GM19468 (cell line): ENCODE data around the gene PXDN.

Experiments used
- ATAC-seq: cut with Tn5 transposase; IDR thresholded peaks from one replicate; pipeline ENCODE4 v1.9.1; 2021; ENCODE audit warnings: mild to moderate bottlenecking, moderate library complexity, moderate number of reproducible peaks; ENCODE audit not compliant: unreplicated experiment; ENCODE audit errors: extremely low read depth

Gene PXDN

DNA sequence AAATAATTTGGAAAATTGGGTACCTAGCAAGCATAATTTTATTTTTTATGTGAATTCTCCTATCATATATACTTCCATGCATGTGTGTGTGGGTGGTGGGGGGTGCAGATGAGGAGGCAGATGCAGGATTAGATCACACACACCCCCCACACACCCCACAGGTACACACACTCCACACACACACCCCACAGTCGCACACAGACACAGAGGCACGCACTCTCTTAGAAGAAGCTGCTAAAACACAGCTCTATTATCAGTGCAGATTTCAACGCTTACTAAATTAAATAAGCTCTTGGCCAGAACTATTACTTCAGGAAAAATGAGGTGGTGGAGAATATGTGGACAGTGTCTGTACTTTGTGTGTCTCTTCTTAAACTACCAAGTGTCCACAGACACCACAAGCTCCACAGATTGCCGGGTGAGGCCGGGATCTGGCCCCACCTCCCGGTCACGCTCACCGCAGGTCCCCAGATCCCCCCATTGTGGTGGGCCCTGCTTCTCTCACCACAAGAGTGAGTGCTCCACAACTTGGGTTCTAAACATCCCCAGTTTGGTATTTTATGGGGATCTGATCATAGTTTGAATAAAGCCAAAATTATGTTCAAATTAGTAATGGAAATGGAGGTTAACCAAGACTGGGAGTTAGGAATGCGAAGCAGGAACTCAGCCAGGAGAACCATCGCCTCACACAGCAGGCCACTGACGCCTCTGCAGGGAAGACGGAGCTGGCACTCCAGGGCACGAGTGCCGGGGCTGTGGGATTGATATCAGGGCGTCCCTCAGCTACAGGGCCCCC lies 102.1 kb downstream of the PXDN start:
- ATAC-seq = no peak

GRCh38 chr2:1641523-1641922 lies 102.8 kb downstream of the PXDN start:
- no peak for ATAC-seq

DNA sequence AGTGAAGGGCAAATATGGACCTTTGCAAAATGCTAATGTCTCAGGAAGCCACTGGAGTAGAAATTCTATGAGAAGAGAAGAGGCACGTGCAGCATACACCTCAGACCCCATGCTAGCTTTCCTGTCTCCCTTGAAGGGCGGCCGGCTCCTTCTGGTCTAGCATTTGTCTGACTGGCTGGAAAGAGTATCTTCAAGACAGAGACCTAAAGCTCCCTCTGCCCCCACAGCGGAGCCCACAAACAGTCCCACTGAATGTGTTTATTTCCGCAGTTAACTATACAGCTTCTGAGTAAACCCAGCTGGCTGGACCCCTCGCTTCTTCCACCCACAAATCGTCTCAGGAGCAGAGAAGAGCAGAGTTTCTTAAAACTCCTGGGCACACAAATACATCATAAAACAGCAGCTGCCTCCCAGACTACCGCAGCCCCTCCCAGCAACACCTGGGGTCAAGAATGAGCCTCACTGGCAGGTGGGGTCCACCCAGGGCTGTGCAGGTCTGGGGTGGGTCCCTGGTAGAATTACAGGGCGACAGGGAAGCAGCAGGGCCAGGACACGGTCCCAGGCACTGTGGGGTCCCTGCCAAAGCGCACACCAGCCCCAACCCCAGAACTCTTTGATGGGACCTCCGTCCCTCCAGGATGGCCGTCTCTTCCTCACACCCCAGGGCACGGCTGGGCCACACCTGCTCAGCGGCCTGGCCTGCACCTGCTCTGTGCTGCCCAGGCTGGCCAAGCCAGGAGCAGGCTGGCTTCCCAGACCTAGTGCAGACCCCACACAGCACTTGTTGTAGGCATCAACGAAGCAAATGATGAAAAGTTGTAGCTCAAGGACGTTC lies 103.8 kb downstream of the PXDN start:
- no peak for ATAC-seq

DNA sequence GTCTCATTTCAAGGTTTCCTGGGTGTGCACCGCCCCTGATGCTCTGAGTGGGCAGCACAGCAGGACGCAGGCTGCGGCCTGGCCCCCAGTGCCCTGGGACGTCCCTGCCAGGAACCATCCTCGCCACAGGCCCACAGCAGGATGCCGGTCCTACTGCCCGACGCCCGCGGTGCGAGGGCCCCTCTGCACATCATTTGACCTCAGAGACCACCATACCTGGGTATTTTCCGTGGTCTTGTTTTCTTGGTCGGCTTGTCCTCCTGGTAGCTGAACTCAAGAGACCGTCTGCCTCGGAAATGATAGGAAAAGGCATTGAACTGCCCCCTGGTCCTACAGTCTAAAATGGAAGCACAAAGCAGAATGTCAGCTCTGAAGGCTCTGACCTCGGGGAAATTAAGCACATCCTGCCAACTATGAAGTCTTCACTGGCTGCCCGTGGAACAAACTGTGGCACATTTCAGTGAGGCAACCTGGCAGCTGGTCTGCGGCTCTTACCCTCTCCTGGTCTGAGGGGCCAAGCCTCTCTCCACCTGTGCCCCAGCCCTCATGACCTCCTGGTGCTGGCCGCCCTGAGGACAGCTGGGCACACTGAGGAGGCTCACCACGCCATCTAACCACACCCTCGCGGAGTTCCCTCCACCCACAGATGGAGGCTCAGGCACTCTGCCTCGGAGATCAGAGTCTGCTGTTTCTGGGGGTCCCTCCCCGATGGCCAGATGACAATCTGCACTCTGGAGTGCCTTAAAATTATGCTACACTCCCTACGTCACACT lies 105.0 kb downstream of the PXDN start:
- no peak for ATAC-seq

DNA sequence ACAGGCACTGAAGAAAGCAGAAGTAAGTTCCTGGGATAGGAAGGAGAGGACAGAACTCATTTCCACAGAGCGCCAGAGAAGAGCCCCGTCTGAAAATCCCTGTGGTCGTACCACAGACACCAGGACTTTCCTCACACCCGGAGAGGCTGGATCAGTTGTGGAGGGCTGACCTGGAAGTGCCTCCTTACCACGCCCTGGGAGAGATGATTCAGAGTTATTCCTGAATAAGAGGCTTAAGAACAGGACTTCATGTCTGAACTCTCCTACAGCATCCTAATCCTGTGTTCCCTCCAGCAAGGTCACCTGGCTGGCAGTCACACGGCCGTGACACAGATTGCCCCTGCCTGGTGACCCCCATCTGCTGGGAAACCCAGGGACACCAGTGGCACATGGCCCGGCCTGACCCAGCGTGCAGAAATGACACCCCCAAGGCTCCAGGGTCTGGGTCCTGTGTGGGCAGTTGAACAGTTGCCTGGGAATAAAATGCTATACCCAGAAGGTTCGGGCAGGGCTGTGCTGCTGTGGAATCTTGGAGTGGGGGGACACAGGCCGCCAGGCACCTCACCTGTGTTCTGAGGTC lies 105.9 kb downstream of the PXDN start:
- ATAC-seq = no peak

DNA sequence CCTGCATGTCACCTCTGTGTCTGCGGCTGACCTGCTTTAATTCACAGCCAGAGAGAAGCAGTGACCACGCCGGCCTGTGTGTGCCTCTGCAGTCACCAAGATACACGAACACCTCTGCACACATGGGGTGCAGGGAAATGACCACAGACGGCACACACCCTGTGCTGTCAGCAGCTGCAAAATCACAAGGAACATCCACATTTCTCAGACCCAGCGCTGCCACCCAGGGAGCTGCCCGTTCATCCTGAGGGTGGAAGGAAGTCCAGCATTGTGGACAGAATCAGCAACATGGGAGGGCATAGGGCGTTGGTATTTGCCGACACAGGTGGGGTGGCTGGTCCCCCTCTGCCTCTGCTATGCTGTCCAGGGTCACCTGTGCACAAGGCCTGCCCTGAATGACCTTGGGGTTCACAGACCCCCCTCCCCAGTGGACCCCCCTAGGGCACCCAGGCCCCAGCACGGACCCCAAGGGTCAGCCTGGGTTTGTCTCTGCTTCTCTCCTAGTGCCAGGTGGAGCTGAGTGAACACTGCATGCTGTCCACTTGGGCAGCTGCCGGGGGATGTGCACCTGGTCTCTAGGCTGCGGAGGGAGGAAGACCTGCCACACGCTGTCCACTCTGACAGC lies 107.4 kb downstream of the PXDN start:
- no peak for ATAC-seq

DNA sequence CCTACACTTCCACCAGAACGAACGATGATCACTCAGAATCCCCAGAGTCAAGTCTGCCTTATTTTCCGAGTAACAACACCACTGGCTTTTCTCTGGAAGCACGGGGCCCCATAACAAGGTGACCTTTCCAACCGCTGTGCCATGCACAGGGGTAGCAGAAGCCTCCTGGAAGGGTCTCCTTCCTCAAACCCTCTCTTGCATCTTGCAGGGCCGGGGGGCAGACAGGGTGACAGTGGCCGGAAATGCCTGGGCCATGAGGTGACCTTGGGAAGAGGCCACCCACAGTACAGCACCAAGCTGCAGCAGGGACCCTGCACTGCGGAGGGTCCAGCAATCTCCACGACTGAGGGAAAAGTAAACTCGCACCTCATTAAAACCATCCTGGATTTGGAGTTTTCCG lies 108.5 kb downstream of the PXDN start:
- ATAC-seq = no peak

GRCh38 chr2:1634681-1635341 lies 109.5 kb downstream of the PXDN start:
- ATAC-seq = no peak

GRCh38 chr2:1633936-1634587 lies 110.3 kb downstream of the PXDN start:
- no peak for ATAC-seq

DNA sequence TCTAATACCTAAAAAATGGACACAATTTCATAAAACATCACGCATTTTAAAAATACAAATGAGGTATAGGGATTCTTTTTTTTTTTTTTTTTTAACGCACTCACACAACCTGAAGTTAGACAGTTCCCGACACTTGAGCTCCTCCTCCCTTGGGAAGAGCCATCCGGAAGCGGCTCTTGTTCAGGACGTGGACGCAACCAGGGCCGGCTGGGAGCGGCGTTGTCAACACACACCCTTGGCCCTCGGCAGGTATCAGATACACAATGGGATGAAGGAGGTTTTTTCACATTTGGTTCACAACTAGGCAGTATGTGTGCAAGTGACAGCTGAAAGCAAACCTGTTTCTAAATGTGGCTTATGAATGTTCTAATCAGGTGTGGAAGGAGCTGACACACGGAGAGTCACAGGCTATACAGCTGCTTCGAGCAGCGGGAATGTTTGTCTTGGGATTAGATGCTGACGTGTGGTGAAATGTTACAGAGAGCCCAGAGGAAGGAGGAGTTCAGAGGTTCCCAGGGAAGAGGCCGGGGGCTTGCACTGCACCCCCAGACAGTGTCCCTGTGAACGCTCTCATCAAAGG lies 111.1 kb downstream of the PXDN start:
- no peak for ATAC-seq

DNA sequence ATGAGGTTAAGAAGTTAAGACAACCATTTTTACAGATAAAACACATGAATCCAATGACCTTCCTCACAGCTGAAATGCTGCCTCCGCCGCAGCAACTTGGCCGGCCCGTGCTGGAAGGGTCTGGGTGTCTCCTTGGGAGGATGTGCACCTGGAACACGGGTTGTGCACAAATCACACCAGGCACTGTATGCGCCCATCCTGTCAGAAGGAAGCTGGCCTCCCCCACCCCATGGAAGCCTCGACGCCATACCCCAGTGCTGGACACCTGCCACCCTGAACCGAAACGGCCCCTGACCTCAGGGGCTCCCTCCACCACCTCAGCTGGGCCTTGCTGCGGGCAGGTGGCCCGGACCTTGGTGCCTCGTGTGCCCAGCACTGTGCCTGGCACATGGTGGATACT lies 111.8 kb downstream of the PXDN start:
- ATAC-seq = no peak

- no peak for ATAC-seq
These were observed 112.3 kb downstream of the PXDN start for GRCh38 chr2:1632002-1632348.

DNA sequence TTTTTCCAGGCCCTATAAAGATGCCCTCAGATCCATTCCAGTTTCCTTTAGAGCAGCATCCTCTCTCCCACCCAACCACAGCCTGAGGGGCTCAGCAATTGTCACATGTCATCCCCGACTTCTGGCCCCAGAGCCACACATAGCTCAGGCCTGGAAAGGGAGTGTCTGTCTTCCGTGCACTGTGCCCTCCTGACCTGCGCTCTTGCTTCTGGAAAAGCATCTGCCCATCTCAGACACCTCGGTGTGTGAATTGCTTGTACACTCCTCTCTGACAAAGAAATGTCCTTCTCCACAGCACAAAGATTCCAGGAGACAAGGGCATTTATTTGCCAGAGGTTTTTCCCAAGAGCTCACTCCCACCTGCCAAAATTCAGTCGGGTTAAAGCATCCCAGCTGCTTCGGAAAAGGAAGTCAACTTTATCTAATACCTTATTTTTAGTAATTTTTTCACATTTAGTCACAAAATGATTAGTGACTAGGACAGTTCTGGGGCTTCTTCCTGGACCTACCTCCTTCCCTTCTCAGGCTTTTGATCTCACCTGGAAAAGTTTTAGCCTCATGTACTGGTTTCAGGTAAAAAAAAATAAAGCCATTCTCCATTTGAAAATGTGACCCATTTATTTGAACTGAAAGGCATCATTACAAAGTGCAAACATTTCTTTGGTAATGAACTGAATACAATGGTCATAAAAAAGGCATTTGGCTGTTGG lies 112.9 kb downstream of the PXDN start:
- no peak for ATAC-seq

DNA sequence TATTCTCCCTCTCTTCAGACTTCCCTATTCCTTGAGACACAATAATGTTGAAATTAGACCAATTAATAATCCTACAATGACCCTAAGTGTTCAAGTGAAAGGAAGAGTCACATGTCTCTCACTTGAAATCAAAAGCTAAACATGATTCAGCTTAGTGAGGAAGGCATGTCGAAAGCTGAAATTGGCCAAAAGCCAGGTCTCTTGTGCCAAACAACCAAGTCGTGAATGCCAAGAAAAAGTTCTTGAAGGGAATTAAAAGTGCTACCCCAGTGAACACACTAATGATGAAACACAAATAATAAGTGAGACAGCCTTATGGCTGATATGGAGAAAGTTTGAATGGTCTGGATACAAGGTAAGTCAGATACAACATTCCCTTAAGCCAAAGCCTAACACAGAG lies 115.4 kb downstream of the PXDN start:
- no peak for ATAC-seq

GRCh38 chr2:1627628-1628381 lies 116.5 kb downstream of the PXDN start:
- no peak for ATAC-seq

- ATAC-seq = no peak
These were observed 118.0 kb downstream of the PXDN start for GRCh38 chr2:1626271-1626681.

- no peak for ATAC-seq
These were observed 118.9 kb downstream of the PXDN start for GRCh38 chr2:1625281-1626001.
